ENCODE results near the gene ACACB.

Gene ACACB

GRCh38 chr12:109115404-109115757, 1.0 kb upstream of the ACACB start:
- TF ChIP-seq CTCF (IDR thresholded peaks at IDR 0.05; ENCODE audit: insufficient read depth, low read depth, low read length, missing control alignments) = no peak
- no peak for DNase-seq (ENCODE audit: low read depth)
- H3K4me3 ChIP-seq (ENCODE audit: low read depth, low read length) = no peak overlapping the region

- no peak for TF ChIP-seq CTCF (IDR thresholded peaks at IDR 0.05; ENCODE audit: insufficient read depth, low read depth, low read length, missing control alignments)
- no peak for DNase-seq (ENCODE audit: low read depth)
- H3K4me3 ChIP-seq (ENCODE audit: low read depth, low read length) = no peak overlapping the region
Observed at GRCh38 chr12:109116611-109116949, 193 bp downstream of the ACACB start.

GRCh38 chr12:109120095-109120494, 3.7 kb downstream of the ACACB start:
- no peak overlapping the region for H3K4me3 ChIP-seq (ENCODE audit: low read depth, low read length)
- no peak for TF ChIP-seq CTCF (IDR thresholded peaks at IDR 0.05; ENCODE audit: insufficient read depth, low read depth, low read length, missing control alignments)
- no peak for DNase-seq (ENCODE audit: low read depth)

- no peak overlapping the region for H3K4me3 ChIP-seq (ENCODE audit: low read depth, low read length)
- no peak for TF ChIP-seq CTCF (IDR thresholded peaks at IDR 0.05; ENCODE audit: insufficient read depth, low read depth, low read length, missing control alignments)
- no peak for DNase-seq (ENCODE audit: low read depth)
Observed at GRCh38 chr12:109120557-109120956, 4.2 kb downstream of the ACACB start.

GRCh38 chr12:109121346-109121880, 5.0 kb downstream of the ACACB start:
- no peak overlapping the region for H3K4me3 ChIP-seq (ENCODE audit: low read depth, low read length)
- no peak for DNase-seq (ENCODE audit: low read depth)

GRCh38 chr12:109124878-109125648, 8.7 kb downstream of the ACACB start:
- H3K4me3 ChIP-seq (ENCODE audit: low read depth, low read length) = no peak overlapping the region
- no peak for TF ChIP-seq CTCF (IDR thresholded peaks at IDR 0.05; ENCODE audit: insufficient read depth, low read depth, low read length, missing control alignments)
- DNase-seq (ENCODE audit: low read depth) = no peak

More at GRCh38 chr12:109121346-109121880, 5.0 kb downstream of the ACACB start:
- no peak for TF ChIP-seq CTCF (IDR thresholded peaks at IDR 0.05; ENCODE audit: insufficient read depth, low read depth, low read length, missing control alignments)

GRCh38 chr12:109125791-109126190, 9.4 kb downstream of the ACACB start:
- DNase-seq (ENCODE audit: low read depth) = no peak
- H3K4me3 ChIP-seq (ENCODE audit: low read depth, low read length) = no peak overlapping the region
- no peak for TF ChIP-seq CTCF (IDR thresholded peaks at IDR 0.05; ENCODE audit: insufficient read depth, low read depth, low read length, missing control alignments)
